ENCODE results near the gene C16orf86.

GRCh38 chr16:67657751-67658518 is 8.7 kb upstream of the C16orf86 start:
- TF ChIP-seq CTCF (IDR thresholded peaks at IDR 0.05 in 4 of 5, conservative IDR thresholded peaks at IDR 0.05 in 1 of 5) (no peak), POLR2A (IDR thresholded peaks at IDR 0.05) (no peak)
